GM23248 (cell line): ENCODE results near the gene DCUN1D4. TPM values are rescaled to one million over a fixed set of nuclear protein-coding genes. Genes with fewer than 3 reads are reported as not detected.

Experiments used
- DNase-seq: peaks from one replicate; pipeline ENCODE4 v3.0.0-alpha.2; 2015
- H2AFZ ChIP-seq: fragments of 200-600 bp; sonication (generic); 2 replicates; pipeline ENCODE4 v1.6.1; 2016; ENCODE audit warnings: antibody characterized with exemption
- H3F3A ChIP-seq: fragments of 200-600 bp; sonication (generic); 2 replicates; pipeline ENCODE4 v1.6.1; 2016; ENCODE audit warnings: mild to moderate bottlenecking, antibody characterized with exemption, mixed run types; ENCODE audit not compliant: insufficient read depth
- H3K27ac ChIP-seq: fragments of 200-600 bp; sonication (generic); 2 replicates; pipeline ENCODE4 v1.5.1; 2016; ENCODE audit warnings: mild to moderate bottlenecking
- H3K27me3 ChIP-seq: fragments of 200-600 bp; sonication (generic); replicated peaks from 2 replicates; pipeline ENCODE4 v1.6.1; 2016; ENCODE audit warnings: mild to moderate bottlenecking; ENCODE audit not compliant: insufficient read depth
- H3K36me3 ChIP-seq: fragments of 200-600 bp; sonication (generic); 2 replicates; pipeline ENCODE4 v1.6.1; 2016; ENCODE audit warnings: low read depth, mild to moderate bottlenecking
- H3K4me1 ChIP-seq: fragments of 200-600 bp; sonication (generic); 2 replicates; pipeline ENCODE4 v1.6.1; 2016; ENCODE audit warnings: mild to moderate bottlenecking; ENCODE audit not compliant: insufficient read depth
- H3K4me2 ChIP-seq: fragments of 200-600 bp; sonication (generic); one replicate; pipeline ENCODE4 v1.6.1; 2016; ENCODE audit warnings: mild to moderate bottlenecking; ENCODE audit not compliant: unreplicated experiment
- H3K4me3 ChIP-seq: fragments of 200-600 bp; sonication (generic); 2 replicates; pipeline ENCODE4 v1.5.1; 2016; ENCODE audit warnings: mild to moderate bottlenecking
- H3K79me2 ChIP-seq: fragments of 200-600 bp; sonication (generic); 2 replicates; pipeline ENCODE4 v1.6.1; 2016; ENCODE audit warnings: mild to moderate bottlenecking; ENCODE audit not compliant: insufficient read depth
- H3K9ac ChIP-seq: fragments of 200-600 bp; sonication (generic); 2 replicates; pipeline ENCODE4 v1.6.1; 2016; ENCODE audit warnings: mild to moderate bottlenecking
- H3K9me2 ChIP-seq: fragments of 200-600 bp; sonication (generic); 2 replicates; pipeline ENCODE4 v1.6.1; 2016; ENCODE audit warnings: mixed run types, mild to moderate bottlenecking, moderate library complexity; ENCODE audit not compliant: insufficient read depth
- H3K9me3 ChIP-seq: fragments of 200-600 bp; sonication (generic); one replicate; pipeline ENCODE4 v1.6.1; 2017; ENCODE audit warnings: low read depth
- H4K20me1 ChIP-seq: fragments of 200-600 bp; sonication (generic); 2 replicates; pipeline ENCODE4 v1.6.0; 2016; ENCODE audit not compliant: insufficient read depth
- EZH2 ChIP-seq: fragments of 200-600 bp; sonication (generic); IDR thresholded peaks from 2 replicates; pipeline ENCODE4 v1.6.1; 2018; ENCODE audit warnings: antibody characterized with exemption, mild to moderate bottlenecking; ENCODE audit not compliant: insufficient read depth, poor library complexity, severe bottlenecking
- EZH2phosphoT487 ChIP-seq: fragments of 200-600 bp; sonication (generic); IDR thresholded peaks from 2 replicates; pipeline ENCODE4 v1.6.1; 2018; ENCODE audit warnings: antibody characterized with exemption, moderate library complexity, mild to moderate bottlenecking, low read depth; ENCODE audit not compliant: insufficient read depth
- WGBS, 2 experiments: methylation state at CpG; one replicate each; pipeline ENCODE4 v1.1.6; 2015 to 2017; ENCODE audit warnings: low lambda C conversion rate in 2 of 2, low coverage in 1 of 2; ENCODE audit errors: missing lambda C conversion rate in 2 of 2; 5-methylcytosine and 5-hydroxymethylcytosine counted together
- in situ Hi-C: fragments of 300-500 bp; cut with MboI; formaldehyde crosslinking; loops from 2 replicates; pipeline ENCODE4 v1.15.0; 2020
- polyA plus RNA-seq: library from polyadenylated mRNA; unstranded; fragments of >200 nt; fragmentation: Nextera tagmentation; extraction: Ambion mirVana; gene quantifications from 2 replicates; pipeline ENCODE4 v1.2.1, GENCODE V29; 2016
- total RNA-seq: library from RNA; depleted of rRNA; stranded (reverse); fragments of >200 nt; shearing (Covaris generic); gene quantifications from 2 replicates; pipeline ENCODE4 v1.2.3, GENCODE V29; 2014

The DCUN1D4 gene
- total and polyA plus RNA-seq, 2 experiments from 2014 or later, result 33.2 to 46.8 TPM

DNA sequence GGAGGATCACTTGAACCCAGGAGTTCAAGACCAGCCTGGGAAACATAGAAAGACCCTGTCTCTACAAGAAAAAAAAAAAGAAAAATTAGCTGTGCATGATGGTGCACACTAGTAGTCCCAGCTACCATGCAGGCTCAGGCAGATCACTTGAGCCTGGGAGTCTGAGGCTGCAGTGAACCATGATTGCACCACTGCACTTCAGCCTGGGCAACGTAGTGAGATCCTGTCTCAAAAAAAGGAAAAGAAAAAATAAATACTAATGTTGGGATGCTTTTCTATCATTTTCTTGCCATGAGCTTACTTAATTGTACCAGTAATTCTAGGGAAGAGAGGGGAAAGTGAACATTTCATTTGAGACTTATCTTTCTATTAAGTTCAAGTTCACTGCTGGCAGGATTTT lies 19.8 kb downstream of the DCUN1D4 start:
- no peak for DNase-seq
- peaks cover 31% of the 10 kb centered on the region for H3K36me3 ChIP-seq
- H3K9me2 ChIP-seq, result no peaks in the 10 kb centered on the region
- H3K4me3 ChIP-seq, result no peak overlapping the region
- H3K9me3 ChIP-seq, result no peaks in the 10 kb centered on the region
- no peak overlapping the region for H3K9ac ChIP-seq
- in situ Hi-C loops, result no loop called here
- peaks cover 10% of the 10 kb centered on the region; the same call in 1 of the 2 replicates for H4K20me1 ChIP-seq
- peaks cover 68% of the 10 kb centered on the region for H3K79me2 ChIP-seq
- H3K27ac ChIP-seq, result no peak overlapping the region
- 80 to 87% methylated on average over 1 of the region's 1 CpG for WGBS, 2 experiments
- no peaks in the 10 kb centered on the region for H3F3A ChIP-seq
- H3K4me2 ChIP-seq, result no peak overlapping the region
- TF ChIP-seq EZH2phosphoT487, result no peak
- no peak for TF ChIP-seq EZH2
- H3K27me3 ChIP-seq, result no peaks in the 10 kb centered on the region
- peaks cover 10% of the 10 kb centered on the region; the same call in 1 of the 2 replicates for H3K4me1 ChIP-seq
- H2AFZ ChIP-seq, result no peak overlapping the region

GRCh38 chr4:51865717-51866116 lies 22.8 kb downstream of the DCUN1D4 start:
- in situ Hi-C loops, result no loop called here
- 100% methylated on average over 1 of the region's 1 CpG for WGBS, 2 experiments
- H3K4me2 ChIP-seq, result no peak overlapping the region
- H3K4me1 ChIP-seq, result 0 out of 2 replicates have a peak, but pooled peaks cover 10% of the 10 kb centered on the region
- no peak for TF ChIP-seq EZH2phosphoT487
- TF ChIP-seq EZH2, result no peak
- H3K9ac ChIP-seq, result no peak overlapping the region
- H2AFZ ChIP-seq, result no peak overlapping the region
- 0 out of 2 replicates have a peak, but pooled peaks cover 8% of the 10 kb centered on the region for H4K20me1 ChIP-seq
- H3K79me2 ChIP-seq, result peaks cover 39% of the 10 kb centered on the region
- H3K9me3 ChIP-seq, result no peaks in the 10 kb centered on the region
- DNase-seq, result no peak
- no peaks in the 10 kb centered on the region for H3K9me2 ChIP-seq
- H3K36me3 ChIP-seq, result peaks cover 36% of the 10 kb centered on the region
- no peak overlapping the region for H3K4me3 ChIP-seq
- H3F3A ChIP-seq, result no peaks in the 10 kb centered on the region
- H3K27ac ChIP-seq, result no peak overlapping the region
- H3K27me3 ChIP-seq, result no peaks in the 10 kb centered on the region

- Histone ChIP-seq H3K79me2 (peaks cover 28% of the 10 kb centered on the region), H3K4me3 (no peak overlapping the region), H4K20me1 (0 out of 2 replicates have a peak, but pooled peaks cover 3% of the 10 kb centered on the region), H3K27ac (no peak overlapping the region), H2AFZ (no peak overlapping the region), H3K27me3 (no peaks in the 10 kb centered on the region), H3K4me2 (no peak overlapping the region), H3K9ac (no peak overlapping the region), H3K9me2 (no peaks in the 10 kb centered on the region), H3K9me3 (no peaks in the 10 kb centered on the region), H3K4me1 (0 out of 2 replicates have a peak, but pooled peaks cover 10% of the 10 kb centered on the region), H3F3A (no peaks in the 10 kb centered on the region), H3K36me3 (peaks cover 36% of the 10 kb centered on the region)
- TF ChIP-seq EZH2 (no peak), EZH2phosphoT487 (no peak)
- in situ Hi-C loops, result no loop called here
- DNase-seq, result no peak
- WGBS, 2 experiments, result 88 to 95% methylated on average over 6 to 7 of the region's 7 CpGs
These were observed 23.9 kb downstream of the DCUN1D4 start for GRCh38 chr4:51866835-51867234.

DNA sequence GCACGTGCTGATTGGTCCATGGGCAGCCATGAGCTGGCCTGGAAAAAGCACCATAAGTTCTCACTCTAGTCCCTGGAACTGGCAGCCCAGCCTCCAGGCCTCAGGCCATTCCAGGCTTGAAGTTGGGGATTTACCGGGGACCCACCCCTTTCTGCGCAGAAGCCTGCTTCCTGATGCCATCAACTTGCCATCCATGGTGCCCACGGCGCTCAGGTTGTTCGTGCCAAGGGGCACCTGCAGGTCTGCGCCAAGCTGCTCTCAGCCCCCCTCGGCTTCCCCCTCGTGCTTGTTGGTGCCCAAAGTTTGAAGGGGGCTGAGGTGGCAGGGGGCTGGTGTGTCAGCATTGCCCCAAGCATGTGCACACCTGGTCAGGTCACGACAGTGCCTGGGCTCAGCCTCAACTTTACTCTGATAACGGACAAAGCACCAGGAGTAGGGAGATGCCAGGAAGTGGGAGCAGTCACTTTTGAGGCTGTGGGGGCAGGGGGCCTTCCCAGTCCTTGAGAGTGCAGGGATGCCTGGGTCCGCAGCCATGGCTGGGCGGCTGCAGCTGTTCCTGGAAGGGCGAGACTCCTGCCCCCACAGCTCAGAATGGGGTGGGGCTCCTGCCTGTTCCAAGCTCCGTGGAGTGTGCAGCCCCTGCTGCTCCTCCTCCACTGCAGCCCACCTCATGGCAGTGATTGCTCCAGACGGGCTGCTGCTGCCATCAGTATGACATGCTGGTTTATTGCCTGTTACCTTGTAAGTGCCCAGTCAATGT lies 24.9 kb downstream of the DCUN1D4 start:
- no peaks in the 10 kb centered on the region for H3K27me3 ChIP-seq
- no peak overlapping the region for H3K4me3 ChIP-seq
- no peak overlapping the region for H3K27ac ChIP-seq
- DNase-seq, result no peak
- 0 out of 2 replicates have a peak, but pooled peaks cover 3% of the 10 kb centered on the region for H4K20me1 ChIP-seq
- no peak overlapping the region for H2AFZ ChIP-seq
- peaks cover 17% of the 10 kb centered on the region for H3K79me2 ChIP-seq
- TF ChIP-seq EZH2 (no peak), EZH2phosphoT487 (no peak)
- H3K4me1 ChIP-seq, result 0 out of 2 replicates have a peak, but pooled peaks cover 10% of the 10 kb centered on the region
- no peak overlapping the region for H3K4me2 ChIP-seq
- no peaks in the 10 kb centered on the region for H3K9me2 ChIP-seq
- WGBS, 2 experiments, result 95 to 98% methylated on average over 15 of the region's 16 CpGs
- no peak overlapping the region for H3K9ac ChIP-seq
- peaks cover 32% of the 10 kb centered on the region for H3K36me3 ChIP-seq
- no peaks in the 10 kb centered on the region for H3F3A ChIP-seq
- in situ Hi-C loops, result no loop called here
- no peaks in the 10 kb centered on the region for H3K9me3 ChIP-seq
